Ovary (tissue), 9 donors: ENCODE results near the gene DTD1. TPM values are rescaled to one million over a fixed set of nuclear protein-coding genes. Genes with fewer than 3 reads are reported as not detected.

ENCODE experiments used
- DNase-seq, 5 donors: peaks; one replicate each; pipeline ENCODE4 v3.0.0-alpha.2; 2019 to 2020
- H3K27ac ChIP-seq, 2 donors: fragments of 200-600 bp; one replicate each; pipeline versions ENCODE4 v1.5.1 to v1.8.0; 2019 to 2022
- H3K27me3 ChIP-seq: fragments of 200-600 bp; one replicate; pipeline ENCODE4 v1.8.0; 2022
- H3K36me3 ChIP-seq: fragments of 200-600 bp; sonication (generic); one replicate; pipeline ENCODE4 v1.5.1; 2019
- H3K4me1 ChIP-seq: one replicate; pipeline ENCODE4 v1.8.1; 2013; ENCODE audit warnings: mild to moderate bottlenecking, moderate library complexity; ENCODE audit not compliant: insufficient read depth
- H3K4me3 ChIP-seq: fragments of 200-600 bp; sonication (generic); one replicate; pipeline ENCODE4 v1.5.1; 2017
- H3K9me3 ChIP-seq, 2 donors: fragments of 200-600 bp in 1 of 2; sonication (generic) in 1 of 2; one replicate each; pipeline versions ENCODE4 v1.5.1 to v1.8.1; 2013 to 2019; ENCODE audit warnings: mild to moderate bottlenecking in 1 of 2, moderate library complexity in 1 of 2
- EP300 ChIP-seq: sonication (generic); formaldehyde crosslinking; IDR thresholded peaks from one replicate; pipeline ENCODE4 v1.6.1; 2017; ENCODE audit warnings: antibody characterized with exemption
- POLR2A ChIP-seq: fragments of 450-650 bp; IDR thresholded peaks from one replicate; pipeline ENCODE4 v1.6.1; 2017; ENCODE audit warnings: antibody characterized with exemption, mild to moderate bottlenecking, moderate library complexity
- WGBS, 3 donors: extraction: QIAGEN DNeasy Blood & Tissue Kit in 1 of 3; methylation state at CpG; one replicate each; pipeline versions ENCODE4 v1.1.5 to v1.1.7; 2013 to 2017; 5-methylcytosine and 5-hydroxymethylcytosine counted together
- intact Hi-C, 4 donors: fragments of 100-400 bp; cut with DNase I; formaldehyde crosslinking; loops; one replicate each; pipeline versions ENCODE4 v1.11.0 to v1.15.1; 2022 to 2023
- polyA plus RNA-seq, 2 donors: library from polyadenylated mRNA; stranded (reverse); fragments of 200-250 nt in 1 of 2; fragments of 350-450 nt in 1 of 2; fragmentation: Illumina TruSeq in 1 of 2; extraction: RNeasy Lipid Tissue Mini Kit (QIAGEN cat#74804) in 1 of 2; gene quantifications; one replicate each; pipeline ENCODE4 v1.2.3, GENCODE V29; 2013 to 2014
- small RNA-seq: library from RNA; depleted of rRNA; stranded (forward); fragments of <200 nt; gene quantifications from one replicate; pipeline ENCODE3, GENCODE V24; 2016
- total RNA-seq, 7 donors: library from RNA; depleted of rRNA in 2 of 7; stranded (reverse); fragments of >200 nt in 2 of 7; fragmentation: NEBNext Ultra II Directional in 3 of 7; extraction: Animal tissue kit (Norgen Biotek cat#: 25700) in 3 of 7; gene quantifications; one replicate each; pipeline versions ENCODE4 v1.1.0 to v1.2.4, GENCODE V29; 2016 to 2023
- TF ChIP-seq, protein P1 (sequence below), 3 donors: fragments of 450-650 bp in 2 of 3; fragments of 200-600 bp in 1 of 3; IDR thresholded peaks; one replicate each; pipeline versions ENCODE4 v1.5.1 to v1.8.0; 2016 to 2022; ENCODE audit warnings: antibody characterized with exemption in 3 of 3, mild to moderate bottlenecking in 1 of 3
- donor health status: DM: no; HTN: no; CAD: no; lungs with moderate emphysema.
- donor health status: DM: no; HTN: no; CAD: no.
- donor health status: Bipolar disorder and iron deficiency.
- donor health status: DM: yes; HTN: yes; CAD: no.
- donor health status: DM: no; HTN: no; CAD: no.
- donor health status: DM: yes; HTN: yes; CAD: no.

Gene DTD1
- total and polyA plus RNA-seq, 9 donors, result 12.4 to 36.5 (median 22.7) TPM

DNA sequence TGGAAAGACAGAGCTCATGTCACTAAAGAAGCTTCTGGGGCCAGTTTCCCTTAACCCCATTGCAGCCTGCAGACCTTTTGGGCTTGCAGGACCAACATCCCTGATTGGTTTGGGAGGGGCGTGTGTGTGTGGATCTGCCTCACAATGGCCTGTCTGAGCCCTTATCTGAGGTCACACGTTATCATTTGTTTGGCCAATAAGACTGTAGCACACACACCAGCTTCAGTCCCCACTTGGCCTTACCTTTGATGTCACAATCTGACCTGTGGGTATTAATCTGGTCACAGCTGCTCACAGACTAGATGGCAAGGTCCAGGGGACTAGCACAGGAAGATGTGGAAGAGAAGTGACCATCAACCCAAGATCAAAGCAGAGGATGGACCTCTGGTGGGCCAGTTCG is 225.6 kb downstream of the DTD1 start, which contains the start of gene SCP2D1:
SCP2D1 (plus strand) TSS at position 301 of the 400 bp plus-strand sequence; CDS start at position 334, 33 bp downstream.
- no peak for DNase-seq
- Histone ChIP-seq H3K27me3 (no peaks in the 10 kb centered on the region), H3K9me3 (no peaks in the 10 kb centered on the region), H3K27ac (no peak within 1 kb of the TSS), H3K4me1 (no peaks in the 10 kb centered on the region), H3K36me3 (no peaks in the 10 kb centered on the region), H3K4me3 (no peak within 1 kb of the TSS)
- intact Hi-C loops, result no loop called here
- WGBS, 3 donors, result 71 to 80% (median 73%) methylated on average over 3 of the region's 3 CpGs
- TF ChIP-seq POLR2A (no peak), EP300 (no peak)
- TF ChIP-seq, protein P1, sequence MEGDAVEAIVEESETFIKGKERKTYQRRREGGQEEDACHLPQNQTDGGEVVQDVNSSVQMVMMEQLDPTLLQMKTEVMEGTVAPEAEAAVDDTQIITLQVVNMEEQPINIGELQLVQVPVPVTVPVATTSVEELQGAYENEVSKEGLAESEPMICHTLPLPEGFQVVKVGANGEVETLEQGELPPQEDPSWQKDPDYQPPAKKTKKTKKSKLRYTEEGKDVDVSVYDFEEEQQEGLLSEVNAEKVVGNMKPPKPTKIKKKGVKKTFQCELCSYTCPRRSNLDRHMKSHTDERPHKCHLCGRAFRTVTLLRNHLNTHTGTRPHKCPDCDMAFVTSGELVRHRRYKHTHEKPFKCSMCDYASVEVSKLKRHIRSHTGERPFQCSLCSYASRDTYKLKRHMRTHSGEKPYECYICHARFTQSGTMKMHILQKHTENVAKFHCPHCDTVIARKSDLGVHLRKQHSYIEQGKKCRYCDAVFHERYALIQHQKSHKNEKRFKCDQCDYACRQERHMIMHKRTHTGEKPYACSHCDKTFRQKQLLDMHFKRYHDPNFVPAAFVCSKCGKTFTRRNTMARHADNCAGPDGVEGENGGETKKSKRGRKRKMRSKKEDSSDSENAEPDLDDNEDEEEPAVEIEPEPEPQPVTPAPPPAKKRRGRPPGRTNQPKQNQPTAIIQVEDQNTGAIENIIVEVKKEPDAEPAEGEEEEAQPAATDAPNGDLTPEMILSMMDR (IDR thresholded peaks at IDR 0.05), result no peak

DNA sequence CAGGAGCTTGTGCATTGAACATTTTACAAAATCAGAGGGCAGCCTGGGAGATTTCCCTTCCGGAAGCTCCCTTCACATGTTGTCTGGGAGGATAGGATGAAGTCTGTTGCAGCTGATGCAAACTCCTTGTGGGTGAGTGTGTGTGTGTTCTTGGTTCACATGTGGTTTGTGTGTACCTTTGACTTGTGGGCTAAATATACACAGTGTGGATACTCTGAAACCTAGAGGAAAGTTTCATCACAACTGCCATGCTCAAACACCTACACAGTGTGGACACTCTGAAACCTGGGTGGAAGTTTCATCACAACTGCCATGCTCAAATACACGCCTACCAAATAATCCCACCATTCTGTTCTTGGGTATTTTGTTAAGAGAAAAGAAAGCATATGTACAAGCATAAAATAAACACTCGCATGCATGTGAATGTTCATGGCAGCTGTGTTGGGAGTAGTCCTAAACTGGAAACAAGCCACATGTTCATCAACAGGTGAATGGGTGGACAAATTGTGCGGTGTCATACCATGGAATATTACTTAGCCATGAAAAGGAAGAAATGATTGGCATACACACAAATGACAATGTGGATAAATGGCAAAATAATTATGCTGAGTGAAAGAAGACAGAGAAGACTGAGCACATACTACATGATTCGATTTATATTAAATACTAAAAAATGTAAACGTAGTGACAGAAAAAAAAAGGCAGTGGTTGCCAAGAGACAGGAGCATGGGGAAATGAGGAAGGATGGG is 227.5 kb downstream of the DTD1 start:
- TF ChIP-seq POLR2A, result no peak
- TF ChIP-seq EP300, result no peak
- TF ChIP-seq, protein P1 (IDR thresholded peaks at IDR 0.05), result no peak
- intact Hi-C loops, result no loop called here

More for the DNA sequence above, 227.5 kb downstream of the DTD1 start:
- no peaks in the 10 kb centered on the region for H3K9me3 ChIP-seq
- WGBS, 3 donors, result 89 to 92% (median 90%) methylated on average over 6 of the region's 6 CpGs
- H3K27ac ChIP-seq, result no peak overlapping the region
- no peaks in the 10 kb centered on the region for H3K36me3 ChIP-seq
- H3K27me3 ChIP-seq, result no peaks in the 10 kb centered on the region
- no peak for DNase-seq
- H3K4me1 ChIP-seq, result no peaks in the 10 kb centered on the region
- H3K4me3 ChIP-seq, result no peak overlapping the region

Small RNA genes within 50 kb of the gene (small RNA-seq; reads per million reads assigned to genes)
- not detected for gene RN7SL638P
- not detected for gene RNU6ATAC34P

Other genes with a start within 250 kb of the DTD1 start
- gene DZANK1, start 121.0 kb upstream of the DTD1 start, total RNA-seq, result 1 to 10 TPM; 3.1 to 6.5 (median 3.9) TPM
- gene DZANK1, start 121.0 kb upstream of the DTD1 start, polyA plus RNA-seq, result 1 to 10 TPM; 2.2 to 3.0 TPM
- 10 to 100 TPM in 2 of 7 donors, 1 to 10 TPM in 5; 6.5 to 13.2 (median 9.0) TPM for gene POLR3F, start 120.7 kb upstream of the DTD1 start, total RNA-seq
- 10 to 100 TPM in 1 of 2 donors, 1 to 10 TPM in 1; 8.2 to 12.3 TPM for gene POLR3F, start 120.7 kb upstream of the DTD1 start, polyA plus RNA-seq
- 10 to 100 TPM; 10.6 to 13.3 (median 11.8) TPM for gene RBBP9, start 90.8 kb upstream of the DTD1 start, total RNA-seq
- gene RBBP9, start 90.8 kb upstream of the DTD1 start, polyA plus RNA-seq, result 10 to 100 TPM in 1 of 2 donors, 1 to 10 TPM in 1; 6.9 to 26.0 TPM
- 10 to 100 TPM; 25.2 to 48.0 (median 35.9) TPM for gene SEC23B, start 80.1 kb upstream of the DTD1 start, total RNA-seq
- 10 to 100 TPM; 11.2 to 47.6 TPM for gene SEC23B, start 80.1 kb upstream of the DTD1 start, polyA plus RNA-seq
- gene SMIM26, start 20.6 kb upstream of the DTD1 start, total RNA-seq, result 100 to 1,000 TPM in 2 of 7 donors, 10 to 100 TPM in 5; 65.7 to 253 (median 89.4) TPM
- 100 to 1,000 TPM; 166 to 205 TPM for gene SMIM26, start 20.6 kb upstream of the DTD1 start, polyA plus RNA-seq
- not detected for gene SCP2D1, start 225.7 kb downstream of the DTD1 start, total RNA-seq
- gene SCP2D1, start 225.7 kb downstream of the DTD1 start, polyA plus RNA-seq, result not detected